HepG2 (cell line): ENCODE data around the gene TRERF1. TPM values are rescaled to one million over a fixed set of nuclear protein-coding genes. Genes with fewer than 3 reads are reported as not detected.
A peak's percentile ranks its signal among the peaks of the same experiment; 100 is the strongest.

Source experiments
- ATAC-seq: fragments of 200-7000 bp; cut with Tn5 transposase; 3 replicates; pipeline ENCODE4 v1.9.1; 2020; ENCODE audit warnings: mild to moderate bottlenecking, moderate library complexity
- BruUV-seq: library from RNA; stranded (reverse); fragments of 400-500 nt; replicated peaks from 2 replicates; lab custom pipeline; 2021; lab: Mats Ljungman, UMichigan
- CTCF ChIA-PET: fragments of 300-600 bp; formaldehyde crosslinking; extraction: SDS; loops from one replicate; lab custom pipeline; 2021; ENCODE audit warnings: low total read pairs, inconsistent platforms, low intra/inter-chr PET ratio; lab: Yijun Ruan, JAX
- POLR2A ChIA-PET: fragments of 350-600 bp; sonication (Branson Sonifier 250); formaldehyde crosslinking; loops from one replicate; lab custom pipeline; 2020; ENCODE audit warnings: antibody characterized with exemption, inconsistent platforms; lab: Yijun Ruan, JAX
- DNase-seq: peaks from one replicate; pipeline ENCODE4 v3.0.0-alpha.2; 2015; ENCODE audit warnings: low spot score
- FAIRE-seq: peaks from 3 replicates; lab custom pipeline; 2011; peaks lifted over from hg19 to GRCh38; lab: Jason Lieb, UNC
- H2AFZ ChIP-seq: one replicate; pipeline ENCODE4 v1.6.1; 2011; ENCODE audit warnings: low read length, inconsistent platforms
- H3K27ac ChIP-seq: fragments of 300-600 bp; 3 replicates; pipeline ENCODE4 v1.8.0; 2011; ENCODE audit warnings: mixed run types, mild to moderate bottlenecking, mixed read lengths, low read length, inconsistent platforms; ENCODE audit not compliant: insufficient read depth; ENCODE audit errors: extremely low read length
- H3K27me3 ChIP-seq, 2 experiments: fragments of 200-600 bp in 1 of 2; 2 replicates in 1 of 2; 3 replicates in 1 of 2; pipeline versions ENCODE4 v1.6.0 to v1.8.0; 2011; ENCODE audit warnings: low read length in 2 of 2, mild to moderate bottlenecking in 2 of 2, moderate library complexity in 2 of 2, inconsistent platforms in 1 of 2; ENCODE audit not compliant: insufficient read depth in 2 of 2, control insufficient read depth in 1 of 2
- H3K36me3 ChIP-seq, 2 experiments: fragments of 200-600 bp in 1 of 2; replicated peaks in 1 of 2; 2 replicates in 1 of 2; 3 replicates in 1 of 2; pipeline versions ENCODE4 v1.5.1 to v1.8.0; 2011; ENCODE audit warnings: low read length in 2 of 2, inconsistent platforms in 1 of 2; ENCODE audit not compliant: insufficient read depth in 2 of 2, control insufficient read depth in 1 of 2
- H3K4me1 ChIP-seq: 2 replicates; pipeline ENCODE4 v1.5.1; 2012; ENCODE audit warnings: low read length, inconsistent platforms; ENCODE audit not compliant: insufficient read depth
- H3K4me2 ChIP-seq: 2 replicates; pipeline ENCODE4 v1.6.0; 2011; ENCODE audit warnings: low read depth, low read length, inconsistent platforms
- H3K4me3 ChIP-seq, 3 experiments: fragments of 200-600 bp in 1 of 3; sonication (generic), shearing (Covaris generic) in 1 of 3; replicated peaks in 1 of 3; 2 replicates each; pipeline ENCODE4 v1.5.1; 2011 to 2016; ENCODE audit warnings: low read length in 3 of 3, inconsistent platforms in 2 of 3, low read depth in 2 of 3, mild to moderate bottlenecking in 2 of 3, control low read depth in 1 of 3, mixed read lengths in 1 of 3; ENCODE audit not compliant: insufficient read depth in 1 of 3
- H3K79me2 ChIP-seq: one replicate; pipeline ENCODE4 v1.6.1; 2011; ENCODE audit warnings: low read length, inconsistent platforms; ENCODE audit not compliant: insufficient read depth
- H3K9ac ChIP-seq: 2 replicates; pipeline ENCODE4 v1.6.0; 2011; ENCODE audit warnings: mild to moderate bottlenecking, low read depth, low read length, inconsistent platforms; ENCODE audit not compliant: insufficient read depth
- H3K9me3 ChIP-seq: 2 replicates; pipeline ENCODE4 v1.5.1; 2012; ENCODE audit warnings: mild to moderate bottlenecking, low read length
- H4K20me1 ChIP-seq: 2 replicates; pipeline ENCODE4 v1.6.0; 2011; ENCODE audit warnings: inconsistent platforms, mild to moderate bottlenecking, low read length, moderate library complexity; ENCODE audit not compliant: insufficient read depth
- ATRX ChIP-seq: sonication (generic); formaldehyde crosslinking; IDR thresholded peaks from 2 replicates; pipeline ENCODE4 v1.4.0; 2020; ENCODE audit warnings: missing genetic modification reagents, borderline replicate concordance
- CTCF ChIP-seq: sonication (generic); formaldehyde crosslinking; IDR thresholded peaks from 2 replicates; pipeline ENCODE4 v1.5.0; 2020; ENCODE audit warnings: mild to moderate bottlenecking, missing genetic modification reagents, moderate library complexity
- ELF3 ChIP-seq: IDR thresholded peaks from 2 replicates; pipeline ENCODE4 v1.6.1; 2016; ENCODE audit warnings: missing genetic modification reagents, missing compliant biosample characterization
- FOSL1 ChIP-seq: sonication (generic); formaldehyde crosslinking; IDR thresholded peaks from 2 replicates; pipeline ENCODE4 v1.9.0; 2021; ENCODE audit warnings: missing genetic modification reagents, borderline replicate concordance
- FOXA1 ChIP-seq, 2 experiments: fragments of 450-650 bp in 1 of 2; sonication (generic) in 1 of 2; formaldehyde crosslinking in 1 of 2; IDR thresholded peaks; 2 replicates each; pipeline versions ENCODE4 v1.4.0 to v1.6.1; 2016 to 2020; ENCODE audit warnings: missing genetic modification reagents in 1 of 2
- FOXK2 ChIP-seq: fragments of 450-650 bp; IDR thresholded peaks from 2 replicates; pipeline ENCODE4 v1.6.1; 2016
- MAFG ChIP-seq: sonication (generic); formaldehyde crosslinking; IDR thresholded peaks from 2 replicates; pipeline ENCODE4 v1.5.1; 2020; ENCODE audit warnings: mild to moderate bottlenecking, missing genetic modification reagents
- MXI1 ChIP-seq: IDR thresholded peaks from 3 replicates; pipeline ENCODE4 v1.6.1; 2012; ENCODE audit warnings: low read depth, low read length, inconsistent platforms, borderline replicate concordance
- PAX8 ChIP-seq: sonication (generic); formaldehyde crosslinking; IDR thresholded peaks from 2 replicates; pipeline ENCODE4 v1.8.0; 2022; ENCODE audit warnings: mild to moderate bottlenecking, missing genetic modification reagents, borderline replicate concordance
- PHF8 ChIP-seq: sonication (generic); formaldehyde crosslinking; IDR thresholded peaks from 2 replicates; pipeline ENCODE4 v1.5.0; 2020; ENCODE audit warnings: missing genetic modification reagents
- RBM22 ChIP-seq: fragments of 200-400 bp; formaldehyde crosslinking; optimal IDR thresholded peaks from 2 replicates; pipeline ENCODE3; 2017; ENCODE audit warnings: mild to moderate bottlenecking, low read length, moderate library complexity
- RXRA ChIP-seq: sonication (generic); formaldehyde crosslinking; IDR thresholded peaks from 2 replicates; pipeline ENCODE4 v1.5.1; 2020; ENCODE audit warnings: missing genetic modification reagents
- SMYD3 ChIP-seq: sonication (generic); formaldehyde crosslinking; IDR thresholded peaks from 2 replicates; pipeline ENCODE4 v1.8.1; 2023; ENCODE audit warnings: mild to moderate bottlenecking, missing genetic modification reagents
- SOX5 ChIP-seq: IDR thresholded peaks from 2 replicates; pipeline ENCODE4 v1.6.1; 2016; ENCODE audit warnings: borderline replicate concordance
- STAG1 ChIP-seq: sonication (generic); formaldehyde crosslinking; IDR thresholded peaks from 2 replicates; pipeline ENCODE4 v1.4.0; 2020; ENCODE audit warnings: missing genetic modification reagents
- TCF7 ChIP-seq: sonication (generic); IDR thresholded peaks from 2 replicates; pipeline ENCODE4 v1.6.1; 2016; ENCODE audit warnings: antibody characterized with exemption, low read depth
- TOPORS ChIP-seq: sonication (generic); formaldehyde crosslinking; IDR thresholded peaks from 2 replicates; pipeline ENCODE4 v1.8.0; 2023; ENCODE audit warnings: mild to moderate bottlenecking, missing genetic modification reagents
- ZNF160 ChIP-seq: sonication (generic); formaldehyde crosslinking; IDR thresholded peaks from 2 replicates; pipeline ENCODE4 v1.8.0; 2022; ENCODE audit warnings: mild to moderate bottlenecking, inconsistent platforms, missing genetic modification reagents
- ZNF225 ChIP-seq: sonication (generic); formaldehyde crosslinking; IDR thresholded peaks from 2 replicates; pipeline ENCODE4 v1.4.0; 2020; ENCODE audit warnings: mild to moderate bottlenecking, missing genetic modification reagents
- WGBS: methylation state at CpG from one replicate; pipeline ENCODE4 v1.1.6; 2017; ENCODE audit warnings: low lambda C conversion rate; 5-methylcytosine and 5-hydroxymethylcytosine counted together
- in situ Hi-C: cut with HindIII; loops from 2 replicates; pipeline ENCODE4 v1.10.0; 2017; ENCODE audit warnings: low pct_unique_long_range_greater_than_20kb; ENCODE audit not compliant: extremely low pct_ligation_motif_present
- intact Hi-C: fragments of 100-400 bp; cut with micrococcal nuclease; formaldehyde crosslinking; loops from one replicate; pipeline ENCODE4 v1.10.0; 2022; ENCODE audit not compliant: unreplicated experiment
- polyA plus RNA-seq, 8 experiments: library from polyadenylated mRNA; depleted of rRNA in 3 of 8; stranded (reverse) in 7 of 8; unstranded in 1 of 8; fragments of >200 nt; fragmentation: Illumina TruSeq in 4 of 8; extraction: Trizol in 4 of 8; gene quantifications; 2 replicates each; pipeline versions ENCODE4 v1.2.1 to v1.2.3, GENCODE V29; 2011 to 2016; ENCODE audit warnings: low read depth in 4 of 8, missing spikeins in 1 of 8, mixed read lengths in 1 of 8; ENCODE audit not compliant: insufficient read depth in 1 of 8
- total RNA-seq, 5 experiments: library from RNA; depleted of rRNA; stranded (reverse); fragments of >200 nt; fragmentation: Illumina TruSeq; extraction: Trizol; gene quantifications; 2 replicates each; pipeline ENCODE4 v1.2.3, GENCODE V29; 2016; ENCODE audit warnings: low read depth in 1 of 5
- TF ChIP-seq, protein P1 (sequence below): IDR thresholded peaks from 2 replicates; pipeline ENCODE4 v1.6.1; 2018; ENCODE audit warnings: missing genetic modification reagents, mild to moderate bottlenecking, missing compliant biosample characterization
- TF ChIP-seq, protein P2 (sequence below): sonication (generic); formaldehyde crosslinking; IDR thresholded peaks from 2 replicates; pipeline ENCODE4 v1.4.0; 2020; ENCODE audit warnings: missing genetic modification reagents

The TRERF1 gene
- total and polyA plus RNA-seq, 2 of the 13 experiments (the other 11 are each of a cell fraction or from before 2014, with no cell fraction given), result 0.02 TPM; not detected in 1

GRCh38 chr6:42197555-42198362 lies 254.0 kb downstream of the TRERF1 start:
- CTCF ChIA-PET, result interaction anchor here (1.0 to 1.4 kb wide), 2 partner anchors 17 to 31 kb away, joined by 3 to 4 read pairs; no protein-coding TSS in a partner anchor
- FAIRE-seq (peak; percentile 57), ATAC-seq (peak; percentile 81), DNase-seq (peak; percentile 81)
- no peaks in the 10 kb centered on the region for H3K36me3 ChIP-seq
- H3K9ac ChIP-seq, result 0 out of 2 replicates have a peak overlapping the region, but pooled peaks have one; percentile 3
- intact Hi-C loops, result no loop called here
- WGBS, result 54% methylated on average over 13 of the region's 13 CpGs
- peak overlapping the region; percentile 22; the same call in 1 of the 2 replicates for H3K4me2 ChIP-seq
- BruUV-seq, result no TSS peak
- H2AFZ ChIP-seq, result no peak overlapping the region
- peak overlapping the region; percentile 21 for H3K27ac ChIP-seq
- POLR2A ChIA-PET, result no interaction called here
- in situ Hi-C loops, result no loop called here
- peaks cover 56% of the 10 kb centered on the region for H3K4me1 ChIP-seq
- H4K20me1 ChIP-seq, result no peaks in the 10 kb centered on the region
- H3K27me3 ChIP-seq, result no peaks in the 10 kb centered on the region
- no peaks in the 10 kb centered on the region for H3K9me3 ChIP-seq
- H3K79me2 ChIP-seq, result no peaks in the 10 kb centered on the region
- H3K4me3 ChIP-seq, result no peak overlapping the region
- peak; percentile 46; the same call in 1 of the 2 replicates for TF ChIP-seq SOX5
- peak; percentile 45 for TF ChIP-seq TCF7
- no peak for TF ChIP-seq PHF8 (CRISPR knock-in tag)
- 0 out of 2 replicates have a peak, but pooled peaks have one; percentile 46 for TF ChIP-seq FOXA1 (IDR thresholded peaks at IDR 0.05)
- peak; percentile 84 for TF ChIP-seq FOXA1 (CRISPR knock-in tag; IDR thresholded peaks at IDR 0.05)
- TF ChIP-seq RBM22, result peak; percentile 38
- no peak for TF ChIP-seq ZNF160 (CRISPR knock-in tag)
- no peak for TF ChIP-seq SMYD3 (CRISPR knock-in tag)
- peak; percentile 52; the same call in 1 of the 3 replicates for TF ChIP-seq MXI1
- 0 out of 2 replicates have a peak, but pooled peaks have one; percentile 18 for TF ChIP-seq STAG1 (CRISPR knock-in tag)
- no peak for TF ChIP-seq MAFG (CRISPR knock-in tag)
- TF ChIP-seq ATRX (CRISPR knock-in tag), result no peak
- TF ChIP-seq RXRA (CRISPR knock-in tag), result peak; percentile 29; the same call in 1 of the 2 replicates
- peak; percentile 78 for TF ChIP-seq FOSL1 (CRISPR knock-in tag)
- TF ChIP-seq TOPORS (CRISPR knock-in tag), result no peak
- TF ChIP-seq ZNF225 (CRISPR knock-in tag), result no peak
- TF ChIP-seq CTCF (CRISPR knock-in tag), result peak; percentile 55
- TF ChIP-seq FOXK2, result peak; percentile 70
- TF ChIP-seq, protein P1, sequence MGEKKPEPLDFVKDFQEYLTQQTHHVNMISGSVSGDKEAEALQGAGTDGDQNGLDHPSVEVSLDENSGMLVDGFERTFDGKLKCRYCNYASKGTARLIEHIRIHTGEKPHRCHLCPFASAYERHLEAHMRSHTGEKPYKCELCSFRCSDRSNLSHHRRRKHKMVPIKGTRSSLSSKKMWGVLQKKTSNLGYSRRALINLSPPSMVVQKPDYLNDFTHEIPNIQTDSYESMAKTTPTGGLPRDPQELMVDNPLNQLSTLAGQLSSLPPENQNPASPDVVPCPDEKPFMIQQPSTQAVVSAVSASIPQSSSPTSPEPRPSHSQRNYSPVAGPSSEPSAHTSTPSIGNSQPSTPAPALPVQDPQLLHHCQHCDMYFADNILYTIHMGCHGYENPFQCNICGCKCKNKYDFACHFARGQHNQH (CRISPR knock-in tag), result peak; percentile 18; the same call in 1 of the 2 replicates
- TF ChIP-seq PAX8 (CRISPR knock-in tag), result no peak
- TF ChIP-seq, protein P2, sequence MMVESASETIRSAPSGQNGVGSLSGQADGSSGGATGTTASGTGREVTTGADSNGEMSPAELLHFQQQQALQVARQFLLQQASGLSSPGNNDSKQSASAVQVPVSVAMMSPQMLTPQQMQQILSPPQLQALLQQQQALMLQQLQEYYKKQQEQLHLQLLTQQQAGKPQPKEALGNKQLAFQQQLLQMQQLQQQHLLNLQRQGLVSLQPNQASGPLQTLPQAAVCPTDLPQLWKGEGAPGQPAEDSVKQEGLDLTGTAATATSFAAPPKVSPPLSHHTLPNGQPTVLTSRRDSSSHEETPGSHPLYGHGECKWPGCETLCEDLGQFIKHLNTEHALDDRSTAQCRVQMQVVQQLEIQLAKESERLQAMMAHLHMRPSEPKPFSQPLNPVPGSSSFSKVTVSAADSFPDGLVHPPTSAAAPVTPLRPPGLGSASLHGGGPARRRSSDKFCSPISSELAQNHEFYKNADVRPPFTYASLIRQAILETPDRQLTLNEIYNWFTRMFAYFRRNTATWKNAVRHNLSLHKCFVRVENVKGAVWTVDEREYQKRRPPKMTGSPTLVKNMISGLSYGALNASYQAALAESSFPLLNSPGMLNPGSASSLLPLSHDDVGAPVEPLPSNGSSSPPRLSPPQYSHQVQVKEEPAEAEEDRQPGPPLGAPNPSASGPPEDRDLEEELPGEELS (CRISPR knock-in tag), result peak; percentile 82
- TF ChIP-seq ELF3, result peak; percentile 91
